LNCaP clone FGC (cell line): ENCODE data around the gene SMARCA4.

ENCODE experiments used
- DNase-seq: peaks from one replicate; pipeline ENCODE4 v3.0.0-alpha.2; 2011; ENCODE audit warnings: low read depth
- H3K4me3 ChIP-seq: 2 replicates; pipeline ENCODE4 v1.5.1; 2011; ENCODE audit warnings: mild to moderate bottlenecking, low read depth, low read length, control low read depth
- TF ChIP-seq, protein P1 (sequence below): IDR thresholded peaks from 2 replicates; pipeline ENCODE4 v1.5.1; 2012; ENCODE audit warnings: mild to moderate bottlenecking; ENCODE audit not compliant: control insufficient read depth, insufficient read depth; ENCODE audit errors: extremely low read depth

SMARCA4 gene

DNA sequence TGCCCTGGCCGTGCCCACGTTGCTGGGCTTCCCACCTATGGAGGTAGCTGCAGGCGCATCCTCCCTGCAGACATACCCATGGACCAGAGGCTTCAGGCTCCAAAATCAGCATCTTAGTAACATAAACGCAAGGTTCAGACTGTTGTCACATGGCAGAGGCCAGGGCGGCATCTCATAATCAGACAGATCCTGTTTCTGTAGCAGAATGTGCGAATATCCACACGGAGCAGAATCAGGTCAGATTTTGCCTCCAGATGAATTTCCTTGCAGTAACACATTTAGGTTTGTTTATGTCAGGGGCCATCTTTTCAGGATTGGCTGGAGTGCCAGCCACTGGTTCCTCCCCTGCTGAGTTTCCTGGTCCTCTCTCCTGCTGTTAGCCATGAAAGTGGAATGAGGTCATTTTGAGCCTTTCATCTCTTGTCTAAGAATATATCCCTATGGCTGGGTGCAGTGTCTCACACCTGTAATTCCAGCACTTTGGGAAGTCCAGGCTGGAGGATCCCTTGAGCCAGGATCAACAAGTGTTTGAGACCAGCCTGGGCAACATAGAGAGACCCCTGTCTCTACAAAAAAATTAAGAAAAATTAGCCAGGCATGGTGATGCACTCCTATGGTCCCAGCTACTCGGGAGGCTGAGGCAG is 20.5 kb downstream of the SMARCA4 start:
- no peak overlapping the region for H3K4me3 ChIP-seq
- TF ChIP-seq, protein P1, sequence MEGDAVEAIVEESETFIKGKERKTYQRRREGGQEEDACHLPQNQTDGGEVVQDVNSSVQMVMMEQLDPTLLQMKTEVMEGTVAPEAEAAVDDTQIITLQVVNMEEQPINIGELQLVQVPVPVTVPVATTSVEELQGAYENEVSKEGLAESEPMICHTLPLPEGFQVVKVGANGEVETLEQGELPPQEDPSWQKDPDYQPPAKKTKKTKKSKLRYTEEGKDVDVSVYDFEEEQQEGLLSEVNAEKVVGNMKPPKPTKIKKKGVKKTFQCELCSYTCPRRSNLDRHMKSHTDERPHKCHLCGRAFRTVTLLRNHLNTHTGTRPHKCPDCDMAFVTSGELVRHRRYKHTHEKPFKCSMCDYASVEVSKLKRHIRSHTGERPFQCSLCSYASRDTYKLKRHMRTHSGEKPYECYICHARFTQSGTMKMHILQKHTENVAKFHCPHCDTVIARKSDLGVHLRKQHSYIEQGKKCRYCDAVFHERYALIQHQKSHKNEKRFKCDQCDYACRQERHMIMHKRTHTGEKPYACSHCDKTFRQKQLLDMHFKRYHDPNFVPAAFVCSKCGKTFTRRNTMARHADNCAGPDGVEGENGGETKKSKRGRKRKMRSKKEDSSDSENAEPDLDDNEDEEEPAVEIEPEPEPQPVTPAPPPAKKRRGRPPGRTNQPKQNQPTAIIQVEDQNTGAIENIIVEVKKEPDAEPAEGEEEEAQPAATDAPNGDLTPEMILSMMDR, result no peak
- no peak for DNase-seq

DNA sequence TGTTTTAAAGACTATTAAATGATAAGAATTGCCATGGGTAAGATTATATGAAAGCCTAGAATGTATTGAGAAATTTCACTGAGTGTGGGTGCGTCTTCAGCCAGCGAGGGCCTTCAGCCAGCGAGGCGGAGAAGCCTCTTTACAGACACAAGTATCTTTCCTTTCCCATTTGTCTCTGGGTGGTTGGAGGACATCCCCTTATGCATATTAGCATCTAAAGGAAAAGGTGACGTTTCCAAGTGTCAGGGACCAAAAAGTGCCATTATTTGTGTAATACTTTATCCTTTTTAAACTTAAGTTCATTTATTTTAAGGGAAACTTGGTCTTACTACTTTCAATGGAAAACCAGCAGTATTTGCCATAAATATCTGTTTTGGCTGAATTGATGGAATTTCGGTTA is 22.2 kb downstream of the SMARCA4 start:
- DNase-seq, result no peak
- TF ChIP-seq, protein P1, result no peak
- no peak overlapping the region for H3K4me3 ChIP-seq

DNA sequence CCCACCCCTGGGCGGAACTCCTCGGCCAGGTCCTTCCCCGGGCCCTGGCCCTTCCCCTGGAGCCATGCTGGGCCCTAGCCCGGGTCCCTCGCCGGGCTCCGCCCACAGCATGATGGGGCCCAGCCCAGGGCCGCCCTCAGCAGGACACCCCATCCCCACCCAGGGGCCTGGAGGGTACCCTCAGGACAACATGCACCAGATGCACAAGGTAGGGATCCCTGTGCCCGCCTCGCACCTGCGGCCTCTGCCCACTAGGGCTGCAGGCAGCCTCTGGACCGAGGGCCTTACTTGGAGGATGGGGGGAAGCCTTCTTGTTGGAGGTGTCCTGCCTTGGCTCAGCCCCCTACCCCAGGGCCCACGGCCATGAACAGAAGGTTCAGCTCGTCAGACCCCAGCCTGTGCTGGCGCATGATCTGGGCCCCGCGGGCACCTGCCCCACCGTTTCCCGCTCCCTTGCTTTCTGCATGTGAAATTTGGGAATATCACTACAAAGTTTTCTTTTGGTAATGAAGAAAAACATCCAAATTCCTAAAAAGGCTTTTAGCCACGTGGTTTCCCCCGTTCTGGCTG is 23.4 kb downstream of the SMARCA4 start:
- DNase-seq, result no peak
- H3K4me3 ChIP-seq, result no peak overlapping the region
- TF ChIP-seq, protein P1, result no peak

DNA sequence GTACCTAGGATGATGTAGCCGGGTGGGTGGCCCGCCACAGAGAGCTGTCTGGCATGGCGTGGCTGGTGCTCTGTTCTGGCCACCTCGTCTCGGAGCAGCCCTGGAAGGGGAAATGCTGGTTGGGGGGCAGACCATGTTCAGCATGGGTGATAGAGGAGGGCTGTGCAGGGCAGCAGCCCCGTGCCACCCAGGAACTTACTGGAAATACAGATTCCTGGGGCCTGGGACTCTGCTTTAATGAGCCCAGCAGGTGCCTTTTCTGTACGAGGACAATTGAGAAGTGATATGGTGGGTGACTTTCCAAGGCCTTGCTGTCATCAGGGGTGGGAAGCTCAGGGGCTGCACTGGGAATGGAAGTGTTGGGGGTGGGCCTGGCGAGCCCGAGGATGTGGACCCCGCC is 24.7 kb downstream of the SMARCA4 start:
- DNase-seq, result no peak
- TF ChIP-seq, protein P1, result no peak
- no peak overlapping the region for H3K4me3 ChIP-seq

DNA sequence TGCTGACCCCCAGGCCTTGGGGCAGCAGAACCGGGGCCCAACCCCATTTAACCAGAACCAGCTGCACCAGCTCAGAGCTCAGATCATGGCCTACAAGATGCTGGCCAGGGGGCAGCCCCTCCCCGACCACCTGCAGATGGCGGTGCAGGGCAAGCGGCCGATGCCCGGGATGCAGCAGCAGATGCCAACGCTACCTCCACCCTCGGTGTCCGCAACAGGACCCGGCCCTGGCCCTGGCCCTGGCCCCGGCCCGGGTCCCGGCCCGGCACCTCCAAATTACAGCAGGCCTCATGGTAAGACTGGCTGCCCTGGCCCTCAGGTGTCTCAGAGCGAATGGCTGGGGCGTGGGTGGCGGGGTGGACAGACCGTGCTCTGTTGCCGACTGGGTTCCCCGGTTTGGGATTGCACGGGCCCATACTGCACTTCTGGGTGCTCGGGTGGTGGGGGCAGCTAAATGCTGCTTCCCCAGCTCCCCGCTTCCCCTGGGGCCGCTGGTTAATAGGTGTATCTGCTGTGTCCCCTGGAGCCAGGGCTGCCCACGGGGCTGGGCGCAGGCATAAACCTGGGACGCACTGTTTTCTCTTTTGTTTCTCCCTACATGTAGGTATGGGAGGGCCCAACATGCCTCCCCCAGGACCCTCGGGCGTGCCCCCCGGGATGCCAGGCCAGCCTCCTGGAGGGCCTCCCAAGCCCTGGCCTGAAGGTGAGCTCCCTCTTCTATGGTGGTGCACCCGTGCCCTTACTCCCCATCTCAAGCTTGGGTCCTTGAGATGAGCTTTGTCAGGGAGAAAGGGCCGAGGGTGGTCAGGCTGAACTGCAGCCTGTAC is 25.7 kb downstream of the SMARCA4 start:
- TF ChIP-seq, protein P1, result no peak
- no peak overlapping the region for H3K4me3 ChIP-seq
- no peak for DNase-seq

DNA sequence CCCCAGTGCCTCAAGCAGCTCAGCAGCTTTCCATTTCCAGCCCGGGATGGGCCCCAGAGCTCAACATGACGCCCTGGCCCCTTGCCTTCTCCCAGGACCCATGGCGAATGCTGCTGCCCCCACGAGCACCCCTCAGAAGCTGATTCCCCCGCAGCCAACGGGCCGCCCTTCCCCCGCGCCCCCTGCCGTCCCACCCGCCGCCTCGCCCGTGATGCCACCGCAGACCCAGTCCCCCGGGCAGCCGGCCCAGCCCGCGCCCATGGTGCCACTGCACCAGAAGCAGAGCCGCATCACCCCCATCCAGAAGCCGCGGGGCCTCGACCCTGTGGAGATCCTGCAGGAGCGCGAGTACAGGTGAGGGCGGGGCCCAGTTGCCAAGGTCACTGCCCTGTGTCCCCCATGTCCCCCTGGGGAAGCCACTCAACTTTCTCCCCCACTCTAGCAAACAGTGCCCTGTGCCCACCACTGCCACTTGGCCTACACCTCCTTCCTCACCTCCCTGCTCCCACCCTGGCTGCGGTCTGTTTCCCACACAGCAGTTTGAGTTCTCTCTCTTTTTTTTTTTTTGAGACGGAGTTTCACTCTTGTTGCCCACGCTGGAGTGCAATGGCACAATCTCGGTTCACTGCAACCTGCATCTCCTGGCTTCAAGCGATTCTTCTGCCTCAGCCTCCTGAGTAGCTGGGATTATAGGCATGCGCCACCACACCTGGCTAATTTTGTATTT is 26.9 kb downstream of the SMARCA4 start:
- TF ChIP-seq, protein P1, result no peak
- no peak overlapping the region for H3K4me3 ChIP-seq

More for the DNA sequence above, 26.9 kb downstream of the SMARCA4 start:
- DNase-seq, result no peak
